HepG2 (cell line): ENCODE results near the gene KERA. TPM values are rescaled to one million over a fixed set of nuclear protein-coding genes. Genes with fewer than 3 reads are reported as not detected.

Experiments used
- ATAC-seq: fragments of 200-7000 bp; cut with Tn5 transposase; 3 replicates; pipeline ENCODE4 v1.9.1; 2020; ENCODE audit warnings: mild to moderate bottlenecking, moderate library complexity
- BruUV-seq: library from RNA; stranded (reverse); fragments of 400-500 nt; replicated peaks from 2 replicates; lab custom pipeline; 2021; lab: Mats Ljungman, UMichigan
- CTCF ChIA-PET: fragments of 300-600 bp; formaldehyde crosslinking; extraction: SDS; loops from one replicate; lab custom pipeline; 2021; ENCODE audit warnings: low total read pairs, inconsistent platforms, low intra/inter-chr PET ratio; lab: Yijun Ruan, JAX
- POLR2A ChIA-PET: fragments of 350-600 bp; sonication (Branson Sonifier 250); formaldehyde crosslinking; loops from one replicate; lab custom pipeline; 2020; ENCODE audit warnings: antibody characterized with exemption, inconsistent platforms; lab: Yijun Ruan, JAX
- DNase-seq: peaks from one replicate; pipeline ENCODE4 v3.0.0-alpha.2; 2015; ENCODE audit warnings: low spot score
- FAIRE-seq: peaks from 3 replicates; lab custom pipeline; 2011; peaks lifted over from hg19 to GRCh38; lab: Jason Lieb, UNC
- H2AFZ ChIP-seq: one replicate; pipeline ENCODE4 v1.6.1; 2011; ENCODE audit warnings: low read length, inconsistent platforms
- H3K27ac ChIP-seq: fragments of 300-600 bp; 3 replicates; pipeline ENCODE4 v1.8.0; 2011; ENCODE audit warnings: mixed run types, mild to moderate bottlenecking, mixed read lengths, low read length, inconsistent platforms; ENCODE audit not compliant: insufficient read depth; ENCODE audit errors: extremely low read length
- H3K27me3 ChIP-seq, 2 experiments: fragments of 200-600 bp in 1 of 2; 2 replicates in 1 of 2; 3 replicates in 1 of 2; pipeline versions ENCODE4 v1.6.0 to v1.8.0; 2011; ENCODE audit warnings: low read length in 2 of 2, mild to moderate bottlenecking in 2 of 2, moderate library complexity in 2 of 2, inconsistent platforms in 1 of 2; ENCODE audit not compliant: insufficient read depth in 2 of 2, control insufficient read depth in 1 of 2
- H3K36me3 ChIP-seq, 2 experiments: fragments of 200-600 bp in 1 of 2; replicated peaks in 1 of 2; 2 replicates in 1 of 2; 3 replicates in 1 of 2; pipeline versions ENCODE4 v1.5.1 to v1.8.0; 2011; ENCODE audit warnings: low read length in 2 of 2, inconsistent platforms in 1 of 2; ENCODE audit not compliant: insufficient read depth in 2 of 2, control insufficient read depth in 1 of 2
- H3K4me1 ChIP-seq: 2 replicates; pipeline ENCODE4 v1.5.1; 2012; ENCODE audit warnings: low read length, inconsistent platforms; ENCODE audit not compliant: insufficient read depth
- H3K4me2 ChIP-seq: 2 replicates; pipeline ENCODE4 v1.6.0; 2011; ENCODE audit warnings: low read depth, low read length, inconsistent platforms
- H3K4me3 ChIP-seq, 3 experiments: fragments of 200-600 bp in 1 of 3; sonication (generic), shearing (Covaris generic) in 1 of 3; replicated peaks in 1 of 3; 2 replicates each; pipeline ENCODE4 v1.5.1; 2011 to 2016; ENCODE audit warnings: low read length in 3 of 3, inconsistent platforms in 2 of 3, low read depth in 2 of 3, mild to moderate bottlenecking in 2 of 3, control low read depth in 1 of 3, mixed read lengths in 1 of 3; ENCODE audit not compliant: insufficient read depth in 1 of 3
- H3K79me2 ChIP-seq: one replicate; pipeline ENCODE4 v1.6.1; 2011; ENCODE audit warnings: low read length, inconsistent platforms; ENCODE audit not compliant: insufficient read depth
- H3K9ac ChIP-seq: 2 replicates; pipeline ENCODE4 v1.6.0; 2011; ENCODE audit warnings: mild to moderate bottlenecking, low read depth, low read length, inconsistent platforms; ENCODE audit not compliant: insufficient read depth
- H3K9me3 ChIP-seq: 2 replicates; pipeline ENCODE4 v1.5.1; 2012; ENCODE audit warnings: mild to moderate bottlenecking, low read length
- H4K20me1 ChIP-seq: 2 replicates; pipeline ENCODE4 v1.6.0; 2011; ENCODE audit warnings: inconsistent platforms, mild to moderate bottlenecking, low read length, moderate library complexity; ENCODE audit not compliant: insufficient read depth
- AGO1 ChIP-seq: fragments of 200-400 bp; formaldehyde crosslinking; IDR thresholded peaks from 2 replicates; pipeline ENCODE4 v1.6.1; 2017; ENCODE audit warnings: mild to moderate bottlenecking, low read depth, low read length, moderate library complexity; ENCODE audit not compliant: poor library complexity, severe bottlenecking
- MEIS1 ChIP-seq: sonication (generic); formaldehyde crosslinking; IDR thresholded peaks from 2 replicates; pipeline ENCODE4 v1.9.0; 2021; ENCODE audit warnings: mild to moderate bottlenecking, missing genetic modification reagents, moderate library complexity, borderline replicate concordance
- NPAS2 ChIP-seq: sonication (generic); formaldehyde crosslinking; IDR thresholded peaks from 2 replicates; pipeline ENCODE4 v1.8.0; 2022; ENCODE audit warnings: mild to moderate bottlenecking, missing genetic modification reagents, borderline replicate concordance
- RXRA ChIP-seq: sonication (generic); formaldehyde crosslinking; IDR thresholded peaks from 2 replicates; pipeline ENCODE4 v1.5.1; 2020; ENCODE audit warnings: missing genetic modification reagents
- SALL2 ChIP-seq: sonication (generic); formaldehyde crosslinking; IDR thresholded peaks from 2 replicates; pipeline ENCODE4 v1.8.1; 2023; ENCODE audit warnings: mild to moderate bottlenecking, missing genetic modification reagents, inconsistent platforms
- SOX13 ChIP-seq, 3 experiments: fragments of 450-650 bp in 1 of 3; sonication (generic) in 1 of 3; formaldehyde crosslinking in 1 of 3; IDR thresholded peaks in 2 of 3; conservative IDR thresholded peaks in 1 of 3; 2 replicates each; pipeline versions ENCODE4 v1.5.0 to v1.6.1; 2016 to 2020; ENCODE audit warnings: antibody characterized with exemption in 1 of 3, mild to moderate bottlenecking in 1 of 3, missing compliant biosample characterization in 1 of 3, missing genetic modification reagents in 1 of 3, moderate library complexity in 1 of 3
- ZNF30 ChIP-seq: sonication (generic); formaldehyde crosslinking; IDR thresholded peaks from 2 replicates; pipeline ENCODE4 v1.5.0; 2020; ENCODE audit warnings: mild to moderate bottlenecking, missing genetic modification reagents
- ZNF33B ChIP-seq: sonication (generic); formaldehyde crosslinking; IDR thresholded peaks from 2 replicates; pipeline ENCODE4 v1.5.1; 2020; ENCODE audit warnings: mild to moderate bottlenecking, missing genetic modification reagents
- ZNF607 ChIP-seq: sonication (generic); formaldehyde crosslinking; IDR thresholded peaks from 2 replicates; pipeline ENCODE4 v1.5.1; 2020; ENCODE audit warnings: missing genetic modification reagents, mild to moderate bottlenecking, borderline replicate concordance
- ZNF615 ChIP-seq: sonication (generic); formaldehyde crosslinking; IDR thresholded peaks from 2 replicates; pipeline ENCODE4 v1.5.0; 2020; ENCODE audit warnings: mild to moderate bottlenecking, missing genetic modification reagents, borderline replicate concordance
- ZNF883 ChIP-seq: sonication (generic); formaldehyde crosslinking; IDR thresholded peaks from 2 replicates; pipeline ENCODE4 v1.5.1; 2020; ENCODE audit warnings: mild to moderate bottlenecking, missing genetic modification reagents; ENCODE audit errors: not compliant biosample characterization
- in situ Hi-C: cut with HindIII; loops from 2 replicates; pipeline ENCODE4 v1.10.0; 2017; ENCODE audit warnings: low pct_unique_long_range_greater_than_20kb; ENCODE audit not compliant: extremely low pct_ligation_motif_present
- intact Hi-C: fragments of 100-400 bp; cut with micrococcal nuclease; formaldehyde crosslinking; loops from one replicate; pipeline ENCODE4 v1.10.0; 2022; ENCODE audit not compliant: unreplicated experiment
- polyA plus RNA-seq, 8 experiments: library from polyadenylated mRNA; depleted of rRNA in 3 of 8; stranded (reverse) in 7 of 8; unstranded in 1 of 8; fragments of >200 nt; fragmentation: Illumina TruSeq in 4 of 8; extraction: Trizol in 4 of 8; gene quantifications; 2 replicates each; pipeline versions ENCODE4 v1.2.1 to v1.2.3, GENCODE V29; 2011 to 2016; ENCODE audit warnings: low read depth in 4 of 8, missing spikeins in 1 of 8, mixed read lengths in 1 of 8; ENCODE audit not compliant: insufficient read depth in 1 of 8
- total RNA-seq, 5 experiments: library from RNA; depleted of rRNA; stranded (reverse); fragments of >200 nt; fragmentation: Illumina TruSeq; extraction: Trizol; gene quantifications; 2 replicates each; pipeline ENCODE4 v1.2.3, GENCODE V29; 2016; ENCODE audit warnings: low read depth in 1 of 5
- TF ChIP-seq, protein P1 (sequence below): sonication (generic); formaldehyde crosslinking; IDR thresholded peaks from 2 replicates; pipeline ENCODE4 v1.4.0; 2020; ENCODE audit warnings: mild to moderate bottlenecking, missing genetic modification reagents
- TF ChIP-seq, protein P2 (sequence below), 2 experiments: fragments of 450-650 bp in 1 of 2; sonication (generic) in 1 of 2; formaldehyde crosslinking; IDR thresholded peaks; 2 replicates each; pipeline versions ENCODE4 v1.5.0 to v1.8.0; 2020 to 2022; ENCODE audit warnings: mild to moderate bottlenecking in 1 of 2, missing genetic modification reagents in 1 of 2
- TF ChIP-seq, protein P3 (sequence below): IDR thresholded peaks from 2 replicates; pipeline ENCODE4 v1.6.1; 2012; ENCODE audit warnings: inconsistent platforms
- TF ChIP-seq, protein P4 (sequence below): fragments of 450-650 bp; IDR thresholded peaks from 2 replicates; pipeline ENCODE4 v1.6.1; 2017; ENCODE audit warnings: mild to moderate bottlenecking
- TF ChIP-seq, protein P5 (sequence below): sonication (generic); formaldehyde crosslinking; IDR thresholded peaks from 2 replicates; pipeline ENCODE4 v1.9.0; 2022; ENCODE audit warnings: missing genetic modification reagents, mild to moderate bottlenecking, borderline replicate concordance

KERA gene
- total and polyA plus RNA-seq, 2 of the 13 experiments (the other 11 are each of a cell fraction or from before 2014, with no cell fraction given) = not detected

DNA sequence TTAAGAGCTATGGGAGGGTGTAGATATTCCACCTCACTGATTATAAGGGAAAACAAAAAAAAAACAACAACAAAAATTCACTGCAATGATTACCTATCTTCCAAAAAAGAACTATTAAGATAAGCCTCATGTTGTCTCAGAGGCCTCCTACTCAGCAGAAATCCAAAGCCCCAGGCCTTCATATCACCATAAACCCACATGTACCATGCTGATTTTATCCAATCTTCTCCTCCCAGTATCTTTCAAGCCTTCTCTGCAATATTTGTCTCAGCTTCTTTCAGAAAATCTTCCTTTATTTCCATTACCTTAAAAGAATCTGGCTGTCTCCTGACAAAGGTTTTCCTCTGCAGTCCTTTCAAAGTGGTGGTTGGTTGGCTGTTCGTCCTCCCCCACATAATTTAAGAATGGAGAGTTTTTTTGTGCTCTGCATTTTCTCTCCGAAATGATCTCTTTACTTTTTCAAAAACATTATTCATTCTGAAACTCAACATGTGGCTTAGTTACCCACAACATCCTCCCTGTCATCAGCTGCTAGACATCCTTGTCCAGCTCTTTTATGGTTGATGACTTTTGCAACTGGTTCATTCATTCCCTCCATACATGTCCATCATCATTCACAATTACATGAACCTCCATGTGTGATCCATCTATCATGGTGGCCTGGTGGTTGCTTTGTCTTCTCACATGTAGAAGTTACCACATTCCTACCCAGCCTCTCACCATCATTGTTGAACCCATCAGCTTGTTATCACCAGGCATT, 50.1 kb downstream of the KERA start (continued):
- TF ChIP-seq, protein P1, sequence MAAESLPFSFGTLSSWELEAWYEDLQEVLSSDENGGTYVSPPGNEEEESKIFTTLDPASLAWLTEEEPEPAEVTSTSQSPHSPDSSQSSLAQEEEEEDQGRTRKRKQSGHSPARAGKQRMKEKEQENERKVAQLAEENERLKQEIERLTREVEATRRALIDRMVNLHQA (CRISPR knock-in tag) = no peak
- TF ChIP-seq, protein P2, sequence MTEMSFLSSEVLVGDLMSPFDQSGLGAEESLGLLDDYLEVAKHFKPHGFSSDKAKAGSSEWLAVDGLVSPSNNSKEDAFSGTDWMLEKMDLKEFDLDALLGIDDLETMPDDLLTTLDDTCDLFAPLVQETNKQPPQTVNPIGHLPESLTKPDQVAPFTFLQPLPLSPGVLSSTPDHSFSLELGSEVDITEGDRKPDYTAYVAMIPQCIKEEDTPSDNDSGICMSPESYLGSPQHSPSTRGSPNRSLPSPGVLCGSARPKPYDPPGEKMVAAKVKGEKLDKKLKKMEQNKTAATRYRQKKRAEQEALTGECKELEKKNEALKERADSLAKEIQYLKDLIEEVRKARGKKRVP (CRISPR knock-in tag; IDR thresholded peaks at IDR 0.05) = no peak
- TF ChIP-seq ZNF33B (CRISPR knock-in tag) (no peak), AGO1 (no peak)
- TF ChIP-seq, protein P3, sequence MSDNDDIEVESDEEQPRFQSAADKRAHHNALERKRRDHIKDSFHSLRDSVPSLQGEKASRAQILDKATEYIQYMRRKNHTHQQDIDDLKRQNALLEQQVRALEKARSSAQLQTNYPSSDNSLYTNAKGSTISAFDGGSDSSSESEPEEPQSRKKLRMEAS = no peak

DNA sequence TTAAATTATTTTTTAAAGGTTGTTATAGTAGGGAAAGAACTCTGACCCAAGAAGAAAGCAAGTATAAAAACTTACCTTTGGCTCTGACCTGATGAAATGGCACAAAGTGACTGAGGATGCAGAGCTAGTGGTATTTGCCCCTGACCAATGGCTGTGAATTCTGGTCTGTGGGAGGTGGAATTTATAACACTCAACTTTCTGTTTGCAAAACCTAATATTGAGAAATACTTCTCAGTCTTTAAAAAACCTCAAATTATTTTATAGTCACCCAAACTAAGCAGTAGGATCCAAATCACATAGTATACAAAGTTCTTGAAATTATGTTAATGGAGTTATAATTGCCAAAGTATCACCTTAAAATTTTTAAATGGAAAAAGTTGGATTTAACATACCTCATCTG, 53.0 kb downstream of the KERA start, which contains the start of gene EPYC:
TSS of gene EPYC (minus strand) at position 101 of the 400 bp plus-strand sequence. CDS start 2,407 bp downstream, outside the sequence.
- no peaks in the 10 kb centered on the region for H3K9me3 ChIP-seq
- FAIRE-seq (no peak), DNase-seq (no peak), ATAC-seq (no peak)
- H3K4me2 ChIP-seq = no peak within 1 kb of the TSS
- H3K36me3 ChIP-seq = no peaks in the 10 kb centered on the region
- H3K27ac ChIP-seq = no peak within 1 kb of the TSS
- intact Hi-C loops (no loop called here), in situ Hi-C loops (no loop called here)
- H3K27me3 ChIP-seq = no peaks in the 10 kb centered on the region
- H3K4me1 ChIP-seq = no peaks in the 10 kb centered on the region
- H3K9ac ChIP-seq = no peak within 1 kb of the TSS
- no peaks in the 10 kb centered on the region for H4K20me1 ChIP-seq
- POLR2A ChIA-PET = no interaction called here
- H3K79me2 ChIP-seq = no peaks in the 10 kb centered on the region
- H3K4me3 ChIP-seq = no peak within 1 kb of the TSS
- CTCF ChIA-PET = no interaction called here
- no peak within 1 kb of the TSS for H2AFZ ChIP-seq
- BruUV-seq = no TSS peak
- TF ChIP-seq NPAS2 (CRISPR knock-in tag) (no peak), ZNF883 (CRISPR knock-in tag) (no peak), ZNF615 (CRISPR knock-in tag) (no peak), SALL2 (CRISPR knock-in tag) (no peak), MEIS1 (CRISPR knock-in tag) (no peak), SOX13 (IDR thresholded peaks at IDR 0.05) (no peak), SOX13 (CRISPR knock-in tag; conservative IDR thresholded peaks at IDR 0.05 in 1 of 2, IDR thresholded peaks at IDR 0.05 in 1 of 2) (no peak), ZNF30 (CRISPR knock-in tag) (no peak), RXRA (CRISPR knock-in tag) (no peak), ZNF607 (CRISPR knock-in tag) (no peak)
- TF ChIP-seq, protein P4, sequence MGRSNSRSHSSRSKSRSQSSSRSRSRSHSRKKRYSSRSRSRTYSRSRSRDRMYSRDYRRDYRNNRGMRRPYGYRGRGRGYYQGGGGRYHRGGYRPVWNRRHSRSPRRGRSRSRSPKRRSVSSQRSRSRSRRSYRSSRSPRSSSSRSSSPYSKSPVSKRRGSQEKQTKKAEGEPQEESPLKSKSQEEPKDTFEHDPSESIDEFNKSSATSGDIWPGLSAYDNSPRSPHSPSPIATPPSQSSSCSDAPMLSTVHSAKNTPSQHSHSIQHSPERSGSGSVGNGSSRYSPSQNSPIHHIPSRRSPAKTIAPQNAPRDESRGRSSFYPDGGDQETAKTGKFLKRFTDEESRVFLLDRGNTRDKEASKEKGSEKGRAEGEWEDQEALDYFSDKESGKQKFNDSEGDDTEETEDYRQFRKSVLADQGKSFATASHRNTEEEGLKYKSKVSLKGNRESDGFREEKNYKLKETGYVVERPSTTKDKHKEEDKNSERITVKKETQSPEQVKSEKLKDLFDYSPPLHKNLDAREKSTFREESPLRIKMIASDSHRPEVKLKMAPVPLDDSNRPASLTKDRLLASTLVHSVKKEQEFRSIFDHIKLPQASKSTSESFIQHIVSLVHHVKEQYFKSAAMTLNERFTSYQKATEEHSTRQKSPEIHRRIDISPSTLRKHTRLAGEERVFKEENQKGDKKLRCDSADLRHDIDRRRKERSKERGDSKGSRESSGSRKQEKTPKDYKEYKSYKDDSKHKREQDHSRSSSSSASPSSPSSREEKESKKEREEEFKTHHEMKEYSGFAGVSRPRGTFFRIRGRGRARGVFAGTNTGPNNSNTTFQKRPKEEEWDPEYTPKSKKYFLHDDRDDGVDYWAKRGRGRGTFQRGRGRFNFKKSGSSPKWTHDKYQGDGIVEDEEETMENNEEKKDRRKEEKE = no peak
- TF ChIP-seq, protein P5, sequence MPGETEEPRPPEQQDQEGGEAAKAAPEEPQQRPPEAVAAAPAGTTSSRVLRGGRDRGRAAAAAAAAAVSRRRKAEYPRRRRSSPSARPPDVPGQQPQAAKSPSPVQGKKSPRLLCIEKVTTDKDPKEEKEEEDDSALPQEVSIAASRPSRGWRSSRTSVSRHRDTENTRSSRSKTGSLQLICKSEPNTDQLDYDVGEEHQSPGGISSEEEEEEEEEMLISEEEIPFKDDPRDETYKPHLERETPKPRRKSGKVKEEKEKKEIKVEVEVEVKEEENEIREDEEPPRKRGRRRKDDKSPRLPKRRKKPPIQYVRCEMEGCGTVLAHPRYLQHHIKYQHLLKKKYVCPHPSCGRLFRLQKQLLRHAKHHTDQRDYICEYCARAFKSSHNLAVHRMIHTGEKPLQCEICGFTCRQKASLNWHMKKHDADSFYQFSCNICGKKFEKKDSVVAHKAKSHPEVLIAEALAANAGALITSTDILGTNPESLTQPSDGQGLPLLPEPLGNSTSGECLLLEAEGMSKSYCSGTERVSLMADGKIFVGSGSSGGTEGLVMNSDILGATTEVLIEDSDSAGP = no peak
